T-helper 22 cell (primary cell): ENCODE measurements around the gene ATG5.

ENCODE experiments used
- DNase-seq: peaks from one replicate; pipeline ENCODE4 v3.0.0-alpha.2; 2020; ENCODE audit warnings: low read depth

Gene ATG5

DNA sequence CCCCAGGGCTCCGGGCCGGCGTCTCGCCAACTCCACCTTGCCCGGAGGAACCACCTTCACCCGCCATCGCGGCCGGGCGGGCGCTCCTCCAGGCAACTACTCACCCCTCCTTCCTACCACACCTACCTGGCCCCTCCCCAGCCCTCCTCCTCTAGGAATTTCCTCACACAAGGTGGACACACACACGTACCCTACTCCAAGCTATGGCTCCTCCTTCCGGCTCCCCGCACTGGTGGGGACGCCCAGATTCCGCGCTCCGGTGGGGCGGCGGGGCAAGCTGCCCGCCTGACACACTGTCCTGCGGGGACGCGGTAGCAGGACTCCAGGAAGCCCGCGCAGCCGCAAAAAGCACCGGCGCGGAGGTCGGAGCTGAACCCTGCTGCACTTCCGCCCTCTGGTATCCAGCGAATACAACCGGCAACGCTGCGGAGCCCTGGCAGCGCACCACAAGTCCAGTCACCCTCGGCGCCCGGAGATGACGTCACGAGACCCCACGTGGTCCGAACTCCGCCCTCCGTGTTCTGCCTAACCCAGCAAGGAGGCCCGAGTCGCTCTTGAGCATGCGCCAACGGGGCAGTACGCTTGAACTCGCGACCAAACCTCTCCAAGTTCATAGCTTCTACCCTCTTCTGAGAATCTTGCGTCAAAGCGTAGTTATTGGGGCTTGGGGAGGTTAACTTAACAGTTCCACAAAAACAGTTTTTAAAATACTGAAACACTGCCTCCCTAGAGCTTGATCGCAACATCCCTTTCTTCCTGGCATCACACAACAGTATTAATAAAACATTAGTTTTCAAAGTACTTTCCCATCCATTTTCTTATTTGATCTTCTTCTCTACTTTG lies at the start of gene ATG5:
ATG5 (minus strand) TSS at position 425 of the 843 bp plus-strand sequence. CDS start 9,552 bp downstream, outside the sequence.
- peak; percentile 99 for DNase-seq

DNA sequence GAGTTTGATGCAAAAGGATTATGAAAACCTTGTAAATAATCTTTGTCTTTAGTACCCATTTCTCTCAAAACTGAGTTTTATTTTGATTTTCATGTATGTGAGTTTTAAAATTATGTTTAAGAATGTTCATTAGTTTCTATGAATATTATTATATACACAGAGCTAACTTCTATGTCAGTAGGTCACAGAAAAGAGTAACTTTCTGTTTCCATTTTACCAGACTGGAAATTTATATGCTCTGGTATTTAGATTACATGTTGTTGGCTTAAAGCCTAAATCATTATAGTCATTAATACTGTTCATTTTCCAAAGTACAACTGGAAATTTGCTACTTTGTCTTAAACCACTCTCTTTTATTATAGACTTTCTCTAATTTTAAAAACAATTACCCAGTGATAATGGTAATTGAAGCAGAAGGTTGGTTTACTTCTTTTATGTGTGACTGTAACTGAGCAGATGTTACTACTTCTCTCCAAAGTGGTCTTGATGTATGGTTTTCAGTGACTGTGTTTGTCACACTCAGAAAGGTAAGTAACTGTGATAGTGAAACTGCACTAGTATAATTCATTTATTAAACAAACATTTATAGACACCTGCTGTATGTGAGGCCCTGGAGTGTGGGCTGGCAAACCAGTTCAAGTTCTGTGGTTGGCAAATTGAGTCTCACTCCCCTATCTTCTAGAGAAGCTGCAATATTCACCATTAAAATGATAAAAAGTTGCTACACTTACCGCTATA lies 48.1 kb upstream of the ATG5 start:
- DNase-seq: no peak

DNA sequence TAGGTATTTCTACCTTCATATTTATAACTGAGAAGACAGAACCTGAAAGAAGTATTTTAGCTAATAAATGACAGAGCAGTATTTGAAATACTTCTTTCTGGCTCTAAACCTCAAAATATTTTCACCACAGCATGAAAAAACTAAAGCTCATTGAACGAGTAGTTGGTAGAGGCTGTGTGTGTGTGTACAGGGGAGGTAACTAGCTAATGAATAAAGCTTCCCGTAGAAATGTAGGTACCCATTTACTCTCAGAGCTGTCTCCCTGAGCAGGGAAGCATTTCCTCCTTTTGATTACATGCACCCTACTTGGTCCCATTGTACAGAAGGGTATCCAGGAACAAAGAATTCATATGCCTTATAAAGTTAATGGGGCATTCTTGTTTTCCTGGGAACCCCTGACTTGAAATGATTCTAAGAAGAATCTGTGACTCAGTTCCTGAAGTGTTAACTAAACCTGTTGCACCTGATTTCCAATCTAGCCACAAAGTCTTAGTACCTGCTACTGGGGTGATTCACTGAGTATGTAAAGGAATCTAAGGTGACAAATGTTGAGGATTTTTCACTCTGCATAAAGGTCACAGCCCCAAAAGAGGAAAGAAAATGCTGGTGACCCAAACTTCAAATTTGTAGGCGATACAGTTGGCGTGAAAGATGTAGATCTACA lies 47.4 kb upstream of the ATG5 start:
- DNase-seq: no peak

DNA sequence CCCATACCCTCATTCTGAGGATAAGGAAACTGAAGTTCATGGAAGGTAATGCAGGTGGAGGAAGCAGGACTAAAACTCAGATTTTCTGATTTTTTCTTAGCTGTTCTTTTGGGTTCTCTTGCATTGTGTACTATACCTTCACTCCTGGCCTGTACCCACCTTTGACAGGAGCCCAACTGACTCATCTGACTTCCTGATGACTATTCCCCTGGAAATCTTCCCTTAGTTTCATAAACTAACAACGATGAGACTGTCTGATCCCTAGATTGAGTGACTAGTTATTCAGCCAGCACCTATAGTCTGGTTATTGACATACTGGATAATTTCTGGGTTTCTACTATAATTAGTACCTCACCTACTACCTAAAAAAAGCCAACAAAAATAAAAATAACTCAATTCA lies 45.1 kb upstream of the ATG5 start:
- no peak for DNase-seq

DNA sequence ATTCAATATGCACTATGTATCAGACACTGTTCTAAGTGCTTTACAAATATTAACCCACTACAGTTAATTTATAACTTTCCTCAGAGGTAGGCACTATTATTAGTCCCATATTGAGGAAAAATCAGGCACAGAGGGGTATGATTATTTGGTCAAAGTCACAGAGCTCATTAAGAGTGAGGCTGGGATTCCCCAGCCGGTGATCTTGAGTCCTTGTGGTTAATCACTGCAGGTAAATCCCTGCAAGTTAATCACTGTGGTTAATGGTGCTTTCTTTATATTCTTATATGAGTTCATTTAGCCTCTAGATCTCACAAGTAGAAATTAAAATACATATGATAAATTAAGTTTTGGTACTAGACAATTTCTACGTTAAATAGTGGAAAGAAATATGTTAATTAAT lies 44.2 kb upstream of the ATG5 start:
- DNase-seq: no peak

DNA sequence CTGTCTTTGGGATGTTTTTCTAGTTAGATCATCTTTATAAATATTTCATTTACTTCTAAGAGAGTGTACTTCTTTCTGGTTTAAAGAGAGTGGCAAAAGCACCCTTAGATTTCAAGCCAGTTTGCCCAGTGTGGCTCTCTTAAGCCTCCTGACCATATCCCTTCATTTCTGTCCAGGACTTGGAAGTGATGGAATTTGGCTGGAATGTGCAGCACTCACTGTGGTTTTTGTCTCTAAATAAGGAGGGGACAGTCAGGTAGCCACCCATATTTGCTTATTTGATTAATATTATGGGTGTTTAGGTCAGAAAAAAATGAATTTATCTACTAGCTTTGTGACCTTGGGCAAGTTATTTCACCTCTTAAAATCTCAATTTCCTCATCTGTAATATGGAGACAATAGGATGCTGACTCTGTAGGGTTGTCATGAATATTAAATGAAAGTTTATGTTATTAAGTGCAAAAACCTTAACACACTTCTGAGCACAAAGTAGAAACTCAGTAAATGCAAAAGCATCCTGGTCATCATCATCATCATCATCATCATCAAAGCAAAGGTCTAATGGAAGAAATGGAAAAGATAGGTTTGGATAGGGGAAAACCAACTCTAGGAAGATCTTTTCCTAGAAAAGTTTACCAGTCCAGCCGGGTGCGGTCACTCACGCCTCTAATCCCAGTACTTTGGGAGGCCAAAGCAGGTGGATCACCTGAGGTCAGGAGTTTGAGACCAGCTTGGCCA lies 38.0 kb upstream of the ATG5 start:
- no peak for DNase-seq

DNA sequence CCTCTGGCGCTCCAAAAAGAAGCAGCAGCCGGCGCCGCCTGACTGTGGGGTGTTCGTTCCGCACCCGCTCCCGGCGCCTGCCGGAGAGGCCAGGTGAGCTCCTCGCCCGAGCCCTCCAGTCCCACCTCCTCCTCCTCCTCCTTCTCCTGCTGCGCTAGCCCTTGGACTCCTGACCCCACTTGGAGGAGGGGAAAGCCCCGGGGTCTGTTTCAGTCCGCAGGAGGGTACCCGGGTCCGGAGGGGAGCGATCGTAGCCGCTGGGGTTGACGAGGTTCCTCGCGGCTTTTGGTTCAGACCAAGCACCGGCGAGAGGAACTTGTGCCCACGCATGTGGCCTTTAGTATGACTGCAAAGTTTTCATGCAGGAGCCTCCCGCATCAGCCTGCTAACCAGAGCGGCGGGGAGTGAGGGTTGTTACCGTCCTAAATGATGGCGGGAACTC lies 35.5 kb upstream of the ATG5 start:
- no peak for DNase-seq

DNA sequence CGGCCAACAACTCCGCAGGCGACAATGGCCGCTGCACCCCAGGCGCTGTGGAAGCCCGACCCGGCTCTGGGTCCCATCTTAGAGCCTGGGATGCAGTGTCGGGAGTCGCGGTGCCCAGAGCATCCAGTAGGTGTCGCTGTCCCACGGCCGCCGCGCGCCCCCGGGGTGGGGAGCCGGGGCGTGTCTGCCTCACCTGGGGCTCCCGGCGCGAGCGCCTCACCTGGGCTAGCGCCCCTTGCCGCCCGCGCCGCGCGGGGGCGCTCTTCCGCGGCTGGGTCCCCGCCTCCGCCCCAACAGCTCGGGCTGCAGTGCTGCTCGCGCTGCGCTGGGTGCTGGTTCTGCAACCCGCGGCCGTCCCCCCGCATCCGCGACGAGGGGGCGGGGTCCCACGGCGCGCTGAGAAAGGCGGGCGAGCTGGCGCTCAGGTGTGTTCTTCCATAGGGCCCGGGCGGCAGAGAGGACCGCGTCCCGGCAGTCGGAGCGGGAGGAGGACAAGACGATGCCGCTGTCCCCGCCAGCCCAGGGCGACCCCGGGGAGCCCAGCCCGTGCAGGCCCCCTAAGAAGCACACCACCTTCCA lies 34.9 kb upstream of the ATG5 start, which contains the start of gene CRYBG1:
CRYBG1 (plus strand) TSS at position 308 of the 579 bp plus-strand sequence; CDS start at position 500, 192 bp downstream.
- peak; percentile 54 for DNase-seq

DNA sequence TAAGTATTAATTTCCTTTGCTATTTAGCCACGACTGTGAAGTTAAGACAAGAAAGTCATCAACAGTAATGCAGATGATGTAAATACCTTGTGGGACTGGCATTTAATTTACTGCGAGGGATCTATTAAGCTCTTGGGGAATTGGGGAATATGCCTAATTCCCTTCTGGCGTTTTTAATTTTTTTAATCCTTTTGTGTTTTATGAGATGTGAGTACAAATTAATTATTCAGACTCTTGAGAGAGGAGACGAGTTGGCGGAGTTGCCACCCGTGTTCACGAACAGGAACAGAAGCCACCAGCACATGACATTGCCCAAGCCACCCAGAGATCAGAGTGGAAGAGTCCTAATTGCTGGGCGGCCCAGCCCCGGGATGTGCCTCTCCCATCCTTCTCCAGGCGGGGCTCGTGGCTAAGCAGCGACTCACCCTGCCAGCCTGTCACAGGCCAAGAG lies 34.4 kb upstream of the ATG5 start:
- DNase-seq: no peak

DNA sequence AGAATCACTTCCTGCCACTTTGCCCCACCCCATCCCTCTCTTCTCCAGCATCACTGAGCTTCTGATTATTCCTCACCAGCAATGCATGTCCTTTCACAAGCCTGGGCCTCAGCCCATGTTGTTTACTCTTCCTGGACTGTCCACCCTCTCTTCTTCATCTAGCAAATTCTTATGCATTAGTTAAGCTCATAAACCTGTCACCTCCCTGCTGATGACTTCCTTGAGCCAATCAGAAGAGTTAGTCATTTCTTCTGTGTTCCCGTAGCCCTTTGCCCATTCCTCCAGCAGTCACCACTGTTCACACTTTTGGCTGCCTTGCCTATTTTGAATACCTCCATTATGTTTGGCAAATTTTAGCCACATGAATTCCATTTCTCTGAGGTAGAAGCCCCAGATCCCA lies 30.8 kb upstream of the ATG5 start:
- no peak for DNase-seq

DNA sequence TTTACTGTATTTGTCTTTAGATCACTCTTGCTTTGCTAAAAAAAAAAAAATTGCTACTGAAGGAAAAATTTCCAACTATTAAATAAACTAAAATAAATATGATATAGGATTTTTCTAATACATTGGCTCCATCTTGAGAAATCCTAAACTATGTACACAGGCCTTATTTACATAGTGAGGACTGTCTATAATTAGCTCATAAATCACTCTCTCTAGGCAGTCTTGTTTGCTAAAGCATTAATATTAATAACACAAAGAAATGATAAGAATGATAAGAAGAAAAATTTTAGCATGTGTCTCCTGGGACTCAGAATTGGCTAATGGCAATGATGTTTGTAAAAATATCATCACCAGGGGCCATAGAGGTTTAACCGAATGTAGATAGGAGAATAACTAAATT lies 21.7 kb upstream of the ATG5 start:
- DNase-seq: no peak

DNA sequence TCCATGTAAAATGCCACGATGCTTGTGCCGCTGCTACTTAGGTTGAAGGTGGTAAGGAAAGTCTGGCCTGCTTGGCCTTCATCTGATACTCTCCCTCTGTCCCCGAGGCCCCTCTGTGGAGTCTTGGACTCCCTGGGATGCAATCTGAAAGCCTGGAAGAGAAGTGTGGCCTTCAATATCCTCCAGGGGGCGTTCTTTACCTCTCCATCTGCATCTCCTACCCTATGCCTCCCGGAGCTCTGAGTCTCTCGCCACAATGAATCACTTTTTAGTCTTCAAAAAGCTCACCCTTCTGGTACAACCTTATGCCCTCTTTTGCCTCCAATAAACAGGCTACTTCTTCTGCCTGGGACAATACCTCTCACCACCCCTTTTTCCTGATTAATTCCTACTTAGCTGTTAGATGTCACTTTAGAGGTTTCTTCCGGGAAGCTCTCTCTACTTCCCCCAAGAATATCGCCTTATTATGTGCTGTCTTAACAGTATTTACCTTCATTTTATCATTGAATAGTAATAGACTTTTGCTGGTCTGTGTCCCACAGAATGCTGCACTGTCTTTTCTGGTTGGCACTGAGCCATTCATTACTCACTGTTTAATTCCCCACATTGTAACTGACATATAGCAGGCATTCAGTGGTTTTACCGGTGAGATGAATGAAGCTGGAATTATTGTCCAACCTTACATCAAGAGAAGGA lies 13.9 kb upstream of the ATG5 start:
- no peak for DNase-seq

DNA sequence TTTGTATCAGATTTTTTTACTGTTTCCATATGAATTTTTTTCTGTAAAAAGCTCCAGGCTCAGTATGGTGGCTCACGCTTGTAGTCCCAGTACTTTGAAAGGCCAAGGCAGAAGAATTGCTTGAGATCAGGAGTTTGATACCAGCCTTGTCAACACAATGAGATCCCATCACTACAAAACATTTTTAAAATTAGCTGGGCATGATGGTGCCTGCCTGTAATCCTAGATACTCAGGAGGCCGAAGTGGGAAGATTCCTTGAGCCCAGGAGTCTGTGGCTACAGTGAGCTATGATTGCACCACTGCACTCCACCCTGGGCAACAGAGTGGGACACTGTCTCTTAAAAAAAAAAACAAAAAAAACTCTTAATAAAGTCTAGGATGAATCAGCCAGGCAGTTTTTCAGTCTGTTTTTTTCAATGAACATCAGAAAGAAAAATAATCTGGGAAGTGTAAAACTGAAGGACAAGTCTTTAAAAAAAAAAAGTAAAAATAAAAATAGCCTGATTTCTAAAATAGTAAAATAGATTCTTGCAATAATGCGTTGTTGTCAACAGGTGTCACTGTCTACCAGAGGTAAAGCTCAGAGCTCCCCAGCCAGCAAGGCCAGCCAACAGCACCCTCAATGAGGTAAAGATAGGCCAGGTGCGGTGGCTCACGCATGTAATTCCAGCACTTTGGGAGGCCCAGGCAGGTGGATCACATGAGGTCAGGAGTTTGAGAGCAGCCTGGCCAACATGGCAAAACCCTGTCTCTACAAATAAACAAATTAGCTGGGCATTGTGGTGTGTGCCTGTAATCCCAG lies 9.3 kb upstream of the ATG5 start:
- peak; percentile 18 for DNase-seq

DNA sequence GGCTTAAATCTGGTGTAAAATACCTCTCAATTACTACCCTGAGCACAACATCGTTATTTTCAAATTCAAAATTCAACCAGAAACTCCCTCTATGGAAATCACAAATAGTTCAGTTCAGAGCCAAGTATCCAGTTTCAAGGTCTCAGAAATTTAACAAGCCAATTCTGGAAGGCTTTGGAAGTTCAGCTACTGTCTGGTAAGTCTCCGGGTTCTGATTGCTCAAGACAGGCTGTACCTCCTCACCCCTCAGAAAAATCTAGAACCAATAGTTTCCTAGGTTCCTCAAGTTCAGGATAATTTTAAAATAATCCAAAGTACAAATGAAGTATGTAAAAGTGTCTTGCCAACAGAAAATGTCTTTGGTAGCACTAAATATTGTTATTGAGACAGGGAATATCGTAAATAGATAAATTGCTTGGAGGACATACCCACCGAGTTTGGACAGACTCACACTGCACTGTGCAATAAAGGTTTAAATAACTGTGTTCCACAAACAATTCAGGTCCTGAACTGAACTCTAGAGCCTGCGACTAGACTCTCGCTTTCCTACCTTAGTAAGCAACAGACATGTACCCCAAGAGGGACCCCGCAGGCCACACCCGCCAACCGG lies 729 bp downstream of the ATG5 start:
- no peak for DNase-seq

DNA sequence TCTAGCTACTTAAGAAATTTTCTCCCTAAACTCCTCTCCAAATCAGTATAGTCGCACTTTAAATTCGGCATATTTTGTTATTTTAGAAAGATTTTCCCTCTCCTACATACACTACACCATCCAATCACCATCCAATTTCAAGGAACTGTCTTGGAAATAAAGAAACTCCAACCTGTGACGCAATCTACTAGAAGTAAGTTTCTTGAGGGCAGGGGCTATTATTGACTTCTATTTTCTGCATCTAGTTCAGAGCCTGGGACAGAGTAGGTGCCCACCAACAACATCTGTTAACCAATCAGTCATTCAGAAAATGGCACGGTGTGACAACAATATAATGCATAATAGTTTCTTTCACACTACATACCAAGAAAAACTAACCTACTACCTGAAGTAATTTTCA lies 3.6 kb downstream of the ATG5 start:
- no peak for DNase-seq

DNA sequence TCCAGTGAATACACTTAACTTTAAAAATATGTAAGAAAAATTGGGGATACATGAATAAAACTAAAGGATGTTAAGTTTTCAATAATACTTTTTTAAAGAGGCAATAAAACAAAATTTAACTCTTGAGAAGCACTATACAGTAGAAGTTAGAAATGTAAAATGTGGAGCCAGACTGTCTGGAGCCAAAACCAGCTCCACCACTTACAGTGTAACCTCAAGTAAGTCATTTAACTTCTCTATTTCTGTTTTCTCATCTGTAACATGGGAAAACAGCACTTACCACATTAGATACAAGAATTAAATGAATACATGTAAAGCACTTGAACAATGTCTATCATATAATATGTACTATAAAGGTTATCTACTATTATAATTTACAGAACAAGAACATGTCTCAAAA lies 6.7 kb downstream of the ATG5 start:
- DNase-seq: no peak

DNA sequence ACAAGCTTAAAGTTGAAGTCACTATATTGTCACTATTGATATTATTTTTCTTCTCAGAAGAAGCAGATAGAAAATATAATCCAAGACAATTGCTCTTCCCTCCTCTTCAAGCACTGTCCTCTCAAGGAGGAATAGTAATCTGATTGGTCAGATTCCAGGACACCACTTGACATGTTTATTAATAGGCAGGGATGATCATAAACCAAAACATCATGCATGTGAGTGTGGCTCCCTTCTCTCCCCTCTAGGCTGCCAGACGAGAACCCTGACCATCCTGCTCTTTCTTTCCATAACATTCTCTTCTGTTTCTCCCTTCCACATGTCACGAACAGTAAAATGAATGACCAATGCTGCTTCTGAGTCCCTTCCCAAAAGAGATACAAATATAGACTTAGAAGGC lies 7.5 kb downstream of the ATG5 start:
- no peak for DNase-seq

DNA sequence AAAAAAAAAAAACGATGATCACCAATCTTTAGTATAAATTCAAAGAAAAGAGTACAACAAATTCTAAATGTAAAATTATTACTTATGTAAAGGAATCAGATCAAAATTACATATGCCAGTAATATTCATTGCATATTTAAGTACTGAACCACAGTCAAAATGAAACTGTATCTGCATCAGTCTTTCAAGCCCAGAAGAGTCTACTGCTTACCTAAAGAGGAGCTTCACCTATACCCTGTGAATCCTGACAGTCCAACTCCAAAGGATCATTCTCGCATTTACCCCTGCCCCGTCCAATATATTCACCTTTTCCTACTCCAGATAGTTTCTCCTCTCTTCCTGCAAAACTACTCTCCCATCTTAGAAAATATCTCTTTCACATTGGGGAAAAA lies 9.2 kb downstream of the ATG5 start:
- DNase-seq: no peak

DNA sequence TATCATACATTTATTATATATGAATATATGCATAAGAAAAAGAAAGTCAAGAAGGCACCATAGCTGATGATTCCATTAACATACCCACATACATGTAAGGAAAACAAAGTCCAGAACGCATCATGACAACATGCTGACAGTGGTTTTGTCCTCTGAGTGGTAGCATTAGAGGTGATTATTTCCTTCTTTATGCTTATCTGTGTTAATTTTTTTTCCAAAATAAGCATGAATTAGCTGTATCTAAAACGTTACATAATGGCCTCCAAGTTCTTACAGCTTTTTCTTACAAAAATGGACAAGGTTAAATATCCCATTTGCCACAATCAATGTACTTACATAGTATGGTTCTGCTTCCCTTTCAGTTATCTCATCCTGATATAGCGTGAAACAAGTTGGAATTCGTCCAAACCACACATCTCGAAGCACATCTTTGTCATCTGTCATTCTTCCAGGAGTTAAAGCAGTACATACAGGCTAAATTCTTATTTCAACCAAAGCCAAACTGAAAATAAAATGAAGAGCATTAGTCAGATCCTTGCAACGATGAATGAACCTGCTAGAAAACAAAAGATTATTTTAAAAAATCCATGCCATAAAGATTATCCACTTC lies 9.7 kb downstream of the ATG5 start:
- no peak for DNase-seq
